Liver (tissue), 9 donors: Measurements from ENCODE around the gene KIR3DL2. TPM values are rescaled to one million over a fixed set of nuclear protein-coding genes. Genes with fewer than 3 reads are reported as not detected.
"Not testable (repeated sequence)": the region's sequence is repeated elsewhere in the genome, so short reads cannot be mapped to it uniquely, and the experiment has no call there.

Experiments used
- DNase-seq: peaks from one replicate; pipeline ENCODE4 v3.0.0-alpha.2; 2017; ENCODE audit warnings: low spot score
- H3K27ac ChIP-seq, 2 donors: one replicate each; pipeline ENCODE4 v1.7.0; 2013; ENCODE audit warnings: inconsistent platforms in 2 of 2, low read length in 2 of 2, control low read depth in 1 of 2, low read depth in 1 of 2, mild to moderate bottlenecking in 1 of 2
- H3K27me3 ChIP-seq, 4 donors: one replicate each; pipeline versions ENCODE4 v1.6.1 to v1.7.0; 2013; ENCODE audit warnings: low read length in 3 of 4, inconsistent platforms in 1 of 4, mild to moderate bottlenecking in 1 of 4, moderate library complexity in 1 of 4; ENCODE audit not compliant: control insufficient read depth in 4 of 4, insufficient read depth in 4 of 4
- H3K36me3 ChIP-seq, 4 donors: one replicate each; pipeline versions ENCODE4 v1.6.1 to v1.7.0; 2013; ENCODE audit warnings: low read length in 3 of 4, mild to moderate bottlenecking in 3 of 4, low read depth in 1 of 4, moderate library complexity in 1 of 4; ENCODE audit not compliant: control insufficient read depth in 4 of 4, insufficient read depth in 3 of 4
- H3K4me1 ChIP-seq, 4 donors: one replicate each; pipeline versions ENCODE4 v1.6.1 to v1.7.0; 2013; ENCODE audit warnings: low read length in 3 of 4, mild to moderate bottlenecking in 3 of 4, moderate library complexity in 1 of 4; ENCODE audit not compliant: control insufficient read depth in 4 of 4, insufficient read depth in 4 of 4
- H3K4me3 ChIP-seq, 3 donors: one replicate each; pipeline versions ENCODE4 v1.6.1 to v1.7.0; 2013; ENCODE audit warnings: low read length in 3 of 3, control low read depth in 1 of 3, low read depth in 1 of 3, mild to moderate bottlenecking in 1 of 3
- H3K9ac ChIP-seq, 2 donors: one replicate each; pipeline ENCODE4 v1.7.0; 2013; ENCODE audit warnings: low read length in 2 of 2, mild to moderate bottlenecking in 2 of 2, moderate library complexity in 2 of 2, control low read depth in 1 of 2, low read depth in 1 of 2
- H3K9me3 ChIP-seq, 4 donors: one replicate each; pipeline versions ENCODE4 v1.6.1 to v1.7.0; 2013; ENCODE audit warnings: low read length in 3 of 4; ENCODE audit not compliant: control insufficient read depth in 4 of 4
- ATF3 ChIP-seq: IDR thresholded peaks from 2 replicates; pipeline ENCODE4 v1.6.1; 2016; ENCODE audit warnings: antibody characterized with exemption
- CTCF ChIP-seq: fragments of 150-350 bp; IDR thresholded peaks from 2 replicates; pipeline ENCODE4 v1.5.1; 2017; ENCODE audit warnings: improper control_type of control experiment, low read depth, low read length; ENCODE audit not compliant: missing input control
- EGR1 ChIP-seq, 2 donors: IDR thresholded peaks; 2 replicates each; pipeline ENCODE4 v1.6.1; 2016 to 2018; ENCODE audit warnings: antibody characterized with exemption in 2 of 2, low read depth in 2 of 2
- FOXA1 ChIP-seq: IDR thresholded peaks from 2 replicates; pipeline ENCODE4 v1.6.1; 2016; ENCODE audit warnings: antibody characterized with exemption
- FOXA2 ChIP-seq: IDR thresholded peaks from 2 replicates; pipeline ENCODE4 v1.6.1; 2016; ENCODE audit warnings: antibody characterized with exemption
- GABPA ChIP-seq, 2 donors: IDR thresholded peaks in 1 of 2; conservative IDR thresholded peaks in 1 of 2; 2 replicates each; pipeline ENCODE4 v1.6.1; 2016; ENCODE audit warnings: antibody characterized with exemption in 2 of 2, mild to moderate bottlenecking in 1 of 2, moderate library complexity in 1 of 2
- HNF4A ChIP-seq, 2 donors: conservative IDR thresholded peaks; 2 replicates each; pipeline ENCODE4 v1.6.1; 2016; ENCODE audit warnings: antibody characterized with exemption in 2 of 2, mild to moderate bottlenecking in 2 of 2
- HNF4G ChIP-seq: IDR thresholded peaks from 2 replicates; pipeline ENCODE4 v1.6.1; 2016; ENCODE audit warnings: antibody characterized with exemption
- JUND ChIP-seq, 2 donors: IDR thresholded peaks; 2 replicates each; pipeline ENCODE4 v1.6.1; 2016; ENCODE audit warnings: antibody characterized with exemption in 2 of 2
- MAX ChIP-seq: IDR thresholded peaks from 2 replicates; pipeline ENCODE4 v1.6.1; 2016; ENCODE audit warnings: antibody characterized with exemption
- NR2F2 ChIP-seq: IDR thresholded peaks from 2 replicates; pipeline ENCODE4 v1.6.1; 2016; ENCODE audit warnings: antibody characterized with exemption
- RAD21 ChIP-seq, 2 donors: IDR thresholded peaks; 2 replicates each; pipeline ENCODE4 v1.6.1; 2016; ENCODE audit warnings: antibody characterized with exemption in 2 of 2, mild to moderate bottlenecking in 2 of 2
- REST ChIP-seq: IDR thresholded peaks from 2 replicates; pipeline ENCODE4 v1.6.1; 2016; ENCODE audit warnings: antibody characterized with exemption, mild to moderate bottlenecking
- RXRA ChIP-seq, 2 donors: IDR thresholded peaks; 2 replicates each; pipeline ENCODE4 v1.6.1; 2017 to 2018; ENCODE audit warnings: antibody characterized with exemption in 2 of 2, mild to moderate bottlenecking in 1 of 2
- SP1 ChIP-seq: IDR thresholded peaks from 2 replicates; pipeline ENCODE4 v1.6.1; 2018; ENCODE audit warnings: antibody characterized with exemption, mild to moderate bottlenecking
- TAF1 ChIP-seq: conservative IDR thresholded peaks from 2 replicates; pipeline ENCODE4 v1.6.1; 2016; ENCODE audit warnings: antibody characterized with exemption, mild to moderate bottlenecking
- YY1 ChIP-seq: IDR thresholded peaks from 2 replicates; pipeline ENCODE4 v1.6.1; 2016; ENCODE audit warnings: antibody characterized with exemption, mild to moderate bottlenecking
- ZBTB33 ChIP-seq: IDR thresholded peaks from 2 replicates; pipeline ENCODE4 v1.6.1; 2016; ENCODE audit warnings: antibody characterized with exemption
- WGBS: extraction: QIAGEN DNeasy Blood & Tissue Kit; methylation state at CpG from one replicate; pipeline ENCODE4 v1.1.7; 2013; 5-methylcytosine and 5-hydroxymethylcytosine counted together
- polyA plus RNA-seq, 2 donors: library from polyadenylated mRNA; stranded (reverse) in 1 of 2; unstranded in 1 of 2; fragments of 200-250 nt in 1 of 2; fragments of >200 nt in 1 of 2; fragmentation: Nextera tagmentation in 1 of 2; extraction: Ambion mirVana in 1 of 2; gene quantifications; one replicate each; pipeline versions ENCODE4 v1.2.1 to v1.2.3, GENCODE V29; 2013 to 2015
- total RNA-seq, 2 donors: library from RNA; depleted of rRNA; stranded (reverse); fragments of >200 nt; gene quantifications; one replicate each; pipeline ENCODE4 v1.2.3, GENCODE V29; 2014
- donor health status: healthy.
- donor health status: healthy.
- donor health status: healthy.
- donor health status: healthy.
- donor health status: healthy.

The KIR3DL2 gene
- total and polyA plus RNA-seq, 4 donors: 0.08 TPM; not detected in 3

- no peaks in the 10 kb centered on the region for H3K27me3 ChIP-seq
- no peak for TF ChIP-seq HNF4G
- TF ChIP-seq JUND (IDR thresholded peaks at IDR 0.05): no peak
- TF ChIP-seq GABPA (IDR thresholded peaks at IDR 0.05 in 1 of 2, conservative IDR thresholded peaks at IDR 0.05 in 1 of 2): no peak
- no peak for TF ChIP-seq EGR1 (IDR thresholded peaks at IDR 0.05; ENCODE audit: low read depth in 2 of 2)
- TF ChIP-seq ZBTB33: no peak
- TF ChIP-seq TAF1: no peak
- TF ChIP-seq ATF3: no peak
- TF ChIP-seq RAD21 (IDR thresholded peaks at IDR 0.05): no peak
- TF ChIP-seq SP1: no peak
- no peak for TF ChIP-seq REST
- no peak for TF ChIP-seq RXRA (IDR thresholded peaks at IDR 0.05)
- no peak for TF ChIP-seq NR2F2
- TF ChIP-seq MAX: no peak
- no peak for TF ChIP-seq YY1
- no peak for TF ChIP-seq FOXA2
- TF ChIP-seq CTCF: no peak
- TF ChIP-seq HNF4A (conservative IDR thresholded peaks at IDR 0.05): no peak
- TF ChIP-seq FOXA1: no peak
- no peak for DNase-seq
- H3K4me3 ChIP-seq: no peak overlapping the region
- H3K9ac ChIP-seq: no peak overlapping the region
- 66% methylated on average over 2 of the region's 2 CpGs for WGBS
- H3K9me3 ChIP-seq: no peaks in the 10 kb centered on the region
- H3K27ac ChIP-seq: no peak overlapping the region
- H3K4me1 ChIP-seq: no peaks in the 10 kb centered on the region
- H3K36me3 ChIP-seq: no peaks in the 10 kb centered on the region
These were observed 45.8 kb downstream of the KIR3DL2 start for GRCh38 chr19:54896036-54896435.

- H3K36me3 ChIP-seq, H3K4me3 ChIP-seq, DNase-seq, H3K9ac ChIP-seq, H3K4me1 ChIP-seq, H3K27ac ChIP-seq, H3K27me3 ChIP-seq, H3K9me3 ChIP-seq: not testable (repeated sequence)
- WGBS: 62% methylated on average over 7 of the region's 7 CpGs
These were observed 48.4 kb downstream of the KIR3DL2 start for GRCh38 chr19:54898685-54899084.

GRCh38 chr19:54899646-54900045 is 49.4 kb downstream of the KIR3DL2 start:
- H3K27me3 ChIP-seq, DNase-seq, H3K4me3 ChIP-seq, H3K27ac ChIP-seq, H3K9ac ChIP-seq, H3K4me1 ChIP-seq, H3K9me3 ChIP-seq, H3K36me3 ChIP-seq: not testable (repeated sequence)
- 70% methylated on average over 9 of the region's 9 CpGs for WGBS

- DNase-seq, H3K27me3 ChIP-seq: not testable (repeated sequence)
- 68% methylated on average over 8 of the region's 8 CpGs for WGBS
These were observed 50.9 kb downstream of the KIR3DL2 start for GRCh38 chr19:54901153-54901552.

More at GRCh38 chr19:54901153-54901552, 50.9 kb downstream of the KIR3DL2 start:
- not testable (repeated sequence) for H3K9ac ChIP-seq, H3K4me3 ChIP-seq, H3K4me1 ChIP-seq, H3K36me3 ChIP-seq, H3K27ac ChIP-seq, H3K9me3 ChIP-seq
